GM23338 (cell line): ENCODE measurements around the gene POTEG.
"Not testable (repeated sequence)": the region's sequence is repeated elsewhere in the genome, so short reads cannot be mapped to it uniquely, and the experiment has no call there.

ENCODE experiments used
- CTCF ChIP-seq, 2 experiments: fragments of 200-600 bp in 1 of 2; sonication (generic) in 1 of 2; conservative IDR thresholded peaks; 2 replicates each; pipeline versions ENCODE4 v1.5.1 to v1.6.1; 2016 to 2017; ENCODE audit warnings: antibody characterized with exemption in 2 of 2, low read depth in 2 of 2, mild to moderate bottlenecking in 2 of 2, moderate library complexity in 1 of 2
- EZH2 ChIP-seq: fragments of 200-600 bp; sonication (generic); IDR thresholded peaks from one replicate; pipeline ENCODE4 v1.8.0; 2017; ENCODE audit warnings: antibody characterized with exemption, mild to moderate bottlenecking, low read depth; ENCODE audit not compliant: unreplicated experiment
- REST ChIP-seq: IDR thresholded peaks from one replicate; pipeline ENCODE4 v1.6.1; 2018; ENCODE audit warnings: antibody characterized with exemption; ENCODE audit not compliant: unreplicated experiment

DNA sequence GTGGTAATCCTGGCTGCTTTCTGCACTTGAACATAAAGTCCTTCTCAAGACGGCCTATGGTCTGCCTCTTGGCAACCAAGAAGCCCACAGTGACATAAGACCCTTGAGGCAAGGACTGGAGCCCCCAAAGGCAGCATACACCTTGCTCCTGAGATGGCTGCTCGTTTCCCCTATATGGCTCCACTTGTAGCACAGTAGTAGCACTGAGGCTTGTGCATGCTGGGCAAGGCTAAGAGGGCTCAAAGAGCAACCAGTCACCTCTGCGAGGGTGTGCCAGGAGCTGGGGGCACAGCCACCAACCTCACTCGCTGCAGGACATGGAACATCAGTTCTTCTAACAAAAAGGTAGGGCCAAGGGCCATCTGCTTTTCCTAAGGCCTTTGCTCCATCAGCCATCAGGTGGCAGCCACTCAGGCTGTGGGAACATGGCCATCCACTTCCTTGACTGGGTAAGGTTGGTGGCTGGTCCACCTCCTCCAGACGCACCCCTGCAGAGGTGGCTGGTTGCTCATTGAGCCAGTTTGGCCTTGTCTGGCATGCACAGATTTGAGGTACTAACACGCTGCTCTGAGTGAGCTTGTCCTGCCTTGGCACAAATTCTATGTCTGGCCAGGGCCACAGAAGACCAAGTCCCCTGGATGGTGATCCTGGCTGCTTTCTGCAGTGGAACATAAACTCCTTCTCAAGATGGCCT is 49.9 kb downstream of the POTEG start:
- not testable (repeated sequence) for TF ChIP-seq CTCF (conservative IDR thresholded peaks at IDR 0.05; ENCODE audit: low read depth in 2 of 2); EZH2; REST
